Measurements from ENCODE around the gene ABTB1. TPM values are rescaled to one million over a fixed set of nuclear protein-coding genes. Genes with fewer than 3 reads are reported as not detected.

ABTB1 gene
- polyA plus RNA-seq, 1 of the 3 experiments (the other 2 are of a cell fraction): 30.8 TPM

DNA sequence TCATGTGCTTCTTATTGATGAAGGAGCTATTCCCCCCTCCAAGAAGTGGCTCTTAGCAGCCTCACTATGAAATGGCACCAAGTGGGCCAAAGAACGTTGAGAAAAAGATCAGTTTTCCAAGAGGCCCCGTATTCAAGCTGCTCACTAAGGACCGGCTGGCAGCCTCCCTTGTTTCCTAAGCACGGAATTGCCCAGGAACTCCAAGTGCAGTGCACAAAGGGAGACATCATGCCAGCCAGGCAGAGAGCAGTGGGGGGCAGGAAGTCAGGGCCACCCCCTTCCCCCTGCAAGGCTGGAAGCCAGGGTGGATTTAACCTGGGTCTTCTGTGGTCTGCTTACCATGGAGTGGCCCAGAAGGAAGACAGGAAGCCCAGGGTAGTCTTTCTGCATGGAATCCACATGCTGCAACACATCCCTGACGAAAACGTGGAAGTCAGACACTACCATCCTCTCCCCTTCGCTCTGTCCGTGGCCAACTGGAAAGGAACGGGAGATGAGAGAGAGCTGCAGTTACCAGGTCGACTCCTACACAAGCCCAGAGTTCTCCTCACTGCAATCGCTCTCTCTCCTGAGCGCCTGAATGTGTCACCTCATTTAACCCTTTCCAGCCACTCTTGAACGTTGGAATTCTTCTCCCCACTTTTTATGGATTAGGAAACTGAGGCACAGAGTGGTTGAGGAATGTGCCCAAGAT lies 49.5 kb downstream of the ABTB1 start:
- no peaks in the 10 kb centered on the region for H3K9me2 ChIP-seq
- H3K27me3 ChIP-seq (ENCODE audit: insufficient read depth): no peaks in the 10 kb centered on the region
- no peak overlapping the region; a peak in 1 of 4 replicates for H3K27ac ChIP-seq (ENCODE audit: low read depth in 2 of 2, low read length in 1 of 2)
- 86% methylated on average over 13 of the region's 13 CpGs for WGBS (ENCODE audit: low lambda C conversion rate)
- ChIA-PET POLR2A (no interaction called here), CTCF (interaction anchor here (1.4 kb wide), 1 partner anchor 24 kb away, joined by 5 read pairs; no protein-coding TSS in a partner anchor)
- H3K4me3 ChIP-seq (ENCODE audit: low read depth in 2 of 2, low read length in 1 of 2): no peak overlapping the region
- no peaks in the 10 kb centered on the region for H3K79me2 ChIP-seq (ENCODE audit: insufficient read depth)
- no peak overlapping the region for H3K9ac ChIP-seq
- no peaks in the 10 kb centered on the region for H4K20me1 ChIP-seq (ENCODE audit: insufficient read depth)
- H3F3A ChIP-seq (replicated peaks; ENCODE audit: insufficient read depth): no peaks in the 10 kb centered on the region
- H3K9me3 ChIP-seq: no peaks in the 10 kb centered on the region
- no peak for DNase-seq
- no peak for TF ChIP-seq USF2 (IDR thresholded peaks at IDR 0.05; ENCODE audit: borderline replicate concordance, low read depth, low read length)
- no peak for TF ChIP-seq CHD2 (IDR thresholded peaks at IDR 0.05; ENCODE audit: low read length, partially characterized antibody)
- H2AFZ ChIP-seq (ENCODE audit: low read depth): no peak overlapping the region
- H3K36me3 ChIP-seq (replicated peaks in 1 of 2; ENCODE audit: control insufficient read depth in 1 of 2, insufficient read depth in 2 of 2, low read length in 1 of 2): no peaks in the 10 kb centered on the region
- no peak overlapping the region for H3K4me2 ChIP-seq
- peaks cover 0 to 44% of the 10 kb centered on the region in 2 experiments; a peak in 1 of 4 replicates for H3K4me1 ChIP-seq (ENCODE audit: control insufficient read depth in 1 of 2, insufficient read depth in 2 of 2, low read depth in 1 of 2, low read length in 1 of 2)

- no peaks in the 10 kb centered on the region for H3K9me3 ChIP-seq
- TF ChIP-seq CTCF (IDR thresholded peaks at IDR 0.05): no peak
- no peak for TF ChIP-seq EP300 (IDR thresholded peaks at IDR 0.05; ENCODE audit: borderline replicate concordance in 1 of 2, low read depth in 1 of 2, low read length in 1 of 2)
- TF ChIP-seq TAF1 (IDR thresholded peaks at IDR 0.05; ENCODE audit: borderline replicate concordance, low read depth, low read length): no peak
- no peak for TF ChIP-seq JUND (IDR thresholded peaks at IDR 0.05)
- no peak for TF ChIP-seq YY1 (IDR thresholded peaks at IDR 0.05; ENCODE audit: low read depth)
- TF ChIP-seq RXRA (IDR thresholded peaks at IDR 0.05; ENCODE audit: borderline replicate concordance, low read depth): no peak
- TF ChIP-seq ELF1 (IDR thresholded peaks at IDR 0.05): no peak
- no peak for TF ChIP-seq REST (IDR thresholded peaks at IDR 0.05; ENCODE audit: low read depth, low read length)
- TF ChIP-seq NRF1 (IDR thresholded peaks at IDR 0.05; ENCODE audit: low read depth, low read length): no peak
- no peak for TF ChIP-seq ZBTB33 (IDR thresholded peaks at IDR 0.05; ENCODE audit: borderline replicate concordance, low read depth)
- no peak for TF ChIP-seq PBX3 (IDR thresholded peaks at IDR 0.05)
- TF ChIP-seq RFX5 (IDR thresholded peaks at IDR 0.05; ENCODE audit: low read length): no peak
- TF ChIP-seq TCF12 (IDR thresholded peaks at IDR 0.05): no peak
- no peak for TF ChIP-seq MXI1 (IDR thresholded peaks at IDR 0.05; ENCODE audit: low read depth, low read length)
These were observed 50.3 kb downstream of the ABTB1 start for GRCh38 chr3:127723011-127723567.

More at GRCh38 chr3:127723011-127723567, 50.3 kb downstream of the ABTB1 start:
- Histone ChIP-seq H3K79me2 (ENCODE audit: insufficient read depth) (no peaks in the 10 kb centered on the region), H3K36me3 (replicated peaks in 1 of 2; ENCODE audit: control insufficient read depth in 1 of 2, insufficient read depth in 2 of 2, low read length in 1 of 2) (no peaks in the 10 kb centered on the region), H3F3A (replicated peaks; ENCODE audit: insufficient read depth) (no peaks in the 10 kb centered on the region), H3K9me2 (no peaks in the 10 kb centered on the region), H3K4me3 (ENCODE audit: low read depth in 2 of 2, low read length in 1 of 2) (no peak overlapping the region), H3K27ac (ENCODE audit: low read depth in 2 of 2, low read length in 1 of 2) (peak overlapping the region in 1 of 2 experiments; percentile 65; a peak in 2 of 4 replicates), H3K27me3 (ENCODE audit: insufficient read depth) (no peaks in the 10 kb centered on the region), H3K4me1 (ENCODE audit: control insufficient read depth in 1 of 2, insufficient read depth in 2 of 2, low read depth in 1 of 2, low read length in 1 of 2) (peaks cover 0 to 35% of the 10 kb centered on the region in 2 experiments; a peak in 2 of 4 replicates), H3K9ac (no peak overlapping the region), H2AFZ (ENCODE audit: low read depth) (no peak overlapping the region), H4K20me1 (ENCODE audit: insufficient read depth) (no peaks in the 10 kb centered on the region), H3K4me2 (no peak overlapping the region)
- ChIA-PET POLR2A (no interaction called here), CTCF (interaction anchor here (0.8 to 1.4 kb wide), 6 partner anchors 9 to 236 kb away, joined by 3 to 5 read pairs (median 4); no protein-coding TSS in a partner anchor)
- DNase-seq: peak; percentile 54
- 64% methylated on average over 9 of the region's 11 CpGs for WGBS (ENCODE audit: low lambda C conversion rate)
